GM18867 (cell line): ENCODE results near the gene OSBPL5.
"Not testable (repeated sequence)": the region's sequence is repeated elsewhere in the genome, so short reads cannot be mapped to it uniquely, and the experiment has no call there.

ENCODE experiments used
- ATAC-seq: cut with Tn5 transposase; IDR thresholded peaks from one replicate; pipeline ENCODE4 v1.9.1; 2021; ENCODE audit warnings: mild to moderate bottlenecking, moderate library complexity; ENCODE audit not compliant: unreplicated experiment

OSBPL5 gene

DNA sequence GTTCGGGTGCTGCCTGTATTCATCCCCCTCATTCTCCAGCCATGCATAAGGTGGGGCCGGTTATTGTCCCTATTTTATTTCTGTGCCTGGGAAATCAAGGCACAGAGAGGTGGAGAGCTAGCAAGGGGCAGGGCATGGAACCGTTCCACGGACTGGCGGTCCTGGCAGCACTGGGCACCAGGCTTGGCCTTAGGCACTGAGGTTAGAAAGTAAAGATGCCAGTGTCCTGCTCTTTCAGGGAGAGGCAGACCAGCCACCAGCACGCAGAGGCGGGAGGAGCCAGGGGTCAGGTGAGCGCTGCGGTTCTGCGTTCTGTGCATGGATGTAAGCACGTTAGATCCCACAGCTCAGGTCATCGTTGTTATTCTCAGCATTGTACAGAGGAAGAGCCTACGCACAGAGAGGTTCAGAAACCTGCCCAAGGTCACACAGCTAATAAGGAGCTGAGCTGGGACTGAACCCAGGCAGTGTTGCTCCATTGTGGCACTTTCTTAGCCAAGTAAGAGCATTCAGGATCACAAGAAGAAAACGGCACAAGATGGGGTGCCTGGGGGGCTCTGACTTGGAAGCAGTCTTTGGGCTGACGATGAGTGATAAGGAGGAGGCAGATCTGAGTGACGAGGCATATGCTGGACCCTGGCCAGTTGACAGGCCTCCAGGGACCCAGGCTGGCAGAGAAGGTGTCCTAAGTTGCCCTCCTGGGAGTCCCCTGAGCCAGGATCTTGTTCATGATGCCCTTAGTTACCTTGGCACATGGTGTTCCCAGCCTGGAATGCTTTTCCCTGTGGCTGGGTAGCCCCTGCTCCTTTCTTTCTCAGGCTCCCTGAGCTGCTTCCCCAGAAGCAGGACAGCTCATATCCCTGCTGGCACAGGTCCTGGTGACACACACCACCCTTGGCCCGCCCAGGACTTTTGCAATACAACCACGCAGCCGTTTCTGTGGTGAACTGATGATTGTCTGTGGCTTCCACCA is 41.1 kb downstream of the OSBPL5 start:
- ATAC-seq: no peak

DNA sequence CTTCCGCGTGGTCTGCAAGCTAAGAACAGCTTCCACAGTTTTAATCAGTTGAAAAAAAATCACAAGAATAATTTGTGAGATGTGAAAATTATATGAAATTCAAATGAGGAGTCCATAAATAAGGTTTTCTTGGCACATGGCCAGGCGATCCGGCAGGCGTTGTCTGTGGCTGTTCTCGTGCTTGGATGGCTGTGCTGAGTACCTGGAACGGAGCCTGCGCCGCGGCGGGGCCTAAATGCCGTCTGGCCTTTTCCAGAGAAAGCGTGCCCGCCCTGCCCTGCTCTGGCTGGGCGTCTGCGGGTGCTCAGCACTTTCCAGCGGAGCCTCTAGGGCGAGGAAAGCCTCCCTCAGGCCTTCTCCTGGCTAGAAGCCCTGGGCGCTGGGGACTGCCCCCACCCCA is 41.8 kb downstream of the OSBPL5 start:
- no peak for ATAC-seq

DNA sequence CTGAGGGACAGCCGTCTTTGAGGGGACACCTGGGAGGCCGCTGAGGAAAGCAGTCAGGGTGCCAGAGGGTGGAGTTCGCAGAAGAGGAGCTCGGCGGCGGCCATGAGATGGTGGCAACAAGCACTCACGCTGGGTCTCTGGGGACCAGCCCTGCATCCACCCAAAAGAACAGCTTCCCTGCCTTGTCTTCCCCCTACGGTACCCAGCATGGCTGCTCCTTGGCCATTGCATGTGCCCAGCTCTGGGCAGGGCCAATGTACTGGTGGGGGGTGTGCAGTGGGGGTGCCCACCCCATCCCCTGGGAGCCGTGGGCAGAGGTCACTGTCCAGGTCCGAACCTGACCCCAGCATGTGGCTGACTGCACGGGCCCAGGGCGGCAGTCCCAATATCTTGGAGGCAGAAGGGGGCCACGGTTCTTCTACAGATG is 42.3 kb downstream of the OSBPL5 start:
- ATAC-seq: no peak

DNA sequence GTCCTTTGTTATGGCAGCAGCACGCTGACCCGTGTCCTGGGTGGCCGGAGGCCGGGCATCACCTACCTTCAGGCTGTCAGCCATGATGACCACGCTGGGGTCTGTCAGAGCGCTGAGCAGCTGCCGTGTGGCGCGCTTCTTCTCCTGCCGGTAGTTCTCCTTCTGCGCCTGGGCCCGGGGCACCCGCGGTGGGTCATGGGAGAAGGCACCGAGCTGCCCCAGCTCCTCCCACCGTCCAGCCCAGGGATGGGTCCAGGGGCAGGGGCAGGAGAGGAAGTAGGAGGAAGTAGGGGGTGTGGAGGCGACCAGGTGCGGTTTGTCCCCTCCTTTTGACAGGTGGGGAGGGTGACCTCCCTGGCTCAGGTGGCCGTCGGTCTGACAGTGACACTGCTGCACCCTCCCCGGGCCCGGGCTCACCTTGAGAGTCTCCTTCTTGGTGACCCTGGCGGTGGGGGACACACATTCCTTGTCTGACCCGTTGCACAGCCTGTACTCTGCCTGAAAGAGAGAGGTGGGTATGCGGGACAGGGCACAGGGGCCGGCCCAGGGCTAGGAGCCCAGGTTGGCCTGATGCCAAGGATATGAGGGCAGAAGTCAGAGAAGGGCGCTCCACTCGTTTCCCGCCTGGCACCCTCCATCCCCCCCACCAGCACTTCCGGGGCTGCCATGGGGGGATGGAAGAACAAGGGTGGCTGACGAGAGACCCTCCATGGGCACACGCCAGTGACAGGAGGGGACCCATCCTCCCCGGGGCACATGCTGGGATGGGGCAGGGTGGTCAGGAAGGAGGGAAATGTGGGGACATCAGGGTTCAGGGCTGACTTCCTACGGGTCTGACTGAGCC is 43.0 kb downstream of the OSBPL5 start:
- no peak for ATAC-seq

DNA sequence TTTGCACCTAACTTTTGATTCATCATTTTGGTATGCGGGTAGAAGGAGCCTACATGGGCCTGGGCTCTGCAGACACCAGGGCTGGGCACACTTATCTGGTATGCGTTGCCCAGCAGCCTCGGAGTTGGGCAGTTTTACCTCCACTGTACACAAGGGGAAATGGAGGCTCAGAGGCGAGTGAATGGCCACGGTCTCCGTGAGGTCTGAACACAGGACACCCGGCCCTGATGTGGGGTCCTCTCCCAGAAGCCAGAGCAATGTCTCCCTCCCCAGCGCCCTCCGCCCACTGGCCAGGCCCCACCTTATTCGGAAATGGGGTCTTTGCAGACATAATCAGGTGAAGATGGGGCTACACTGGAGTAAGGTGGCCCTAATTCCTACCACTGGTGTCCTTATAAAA is 43.7 kb downstream of the OSBPL5 start:
- ATAC-seq: no peak

DNA sequence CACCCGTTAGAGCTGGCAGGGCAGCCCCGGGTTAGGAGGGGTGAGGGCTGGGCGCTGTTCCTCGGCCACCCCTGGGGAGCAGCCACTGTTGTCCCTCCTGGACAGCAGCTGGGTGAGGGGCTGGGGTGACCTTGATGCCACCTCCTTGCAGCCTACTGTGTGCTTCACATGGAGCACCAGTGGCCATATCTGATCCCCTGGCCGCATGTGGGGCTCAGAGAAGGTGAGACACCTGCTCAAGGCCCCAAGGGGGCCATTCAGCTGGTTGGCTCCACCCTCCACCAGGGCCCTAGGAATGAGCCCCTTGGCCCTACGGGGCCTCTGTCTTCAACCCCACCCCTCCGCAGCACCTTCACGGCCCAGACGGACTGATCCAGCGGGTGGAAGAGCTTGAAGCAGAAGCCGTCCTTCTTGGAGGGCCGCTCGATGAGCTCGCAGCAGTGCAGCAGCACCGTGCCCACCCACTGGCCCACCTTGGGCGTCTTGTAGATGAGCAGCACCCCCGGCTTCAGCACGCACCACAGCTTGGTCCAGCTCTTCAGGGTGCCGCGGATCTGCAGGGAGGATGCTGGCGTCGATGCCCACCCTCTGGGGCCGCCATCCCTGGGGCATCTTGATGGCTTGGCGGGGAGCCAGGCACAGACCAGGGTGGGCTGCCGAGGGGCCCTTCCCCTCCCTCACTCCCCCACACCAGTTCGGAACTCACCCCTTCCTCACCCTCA is 44.9 kb downstream of the OSBPL5 start:
- no peak for ATAC-seq

DNA sequence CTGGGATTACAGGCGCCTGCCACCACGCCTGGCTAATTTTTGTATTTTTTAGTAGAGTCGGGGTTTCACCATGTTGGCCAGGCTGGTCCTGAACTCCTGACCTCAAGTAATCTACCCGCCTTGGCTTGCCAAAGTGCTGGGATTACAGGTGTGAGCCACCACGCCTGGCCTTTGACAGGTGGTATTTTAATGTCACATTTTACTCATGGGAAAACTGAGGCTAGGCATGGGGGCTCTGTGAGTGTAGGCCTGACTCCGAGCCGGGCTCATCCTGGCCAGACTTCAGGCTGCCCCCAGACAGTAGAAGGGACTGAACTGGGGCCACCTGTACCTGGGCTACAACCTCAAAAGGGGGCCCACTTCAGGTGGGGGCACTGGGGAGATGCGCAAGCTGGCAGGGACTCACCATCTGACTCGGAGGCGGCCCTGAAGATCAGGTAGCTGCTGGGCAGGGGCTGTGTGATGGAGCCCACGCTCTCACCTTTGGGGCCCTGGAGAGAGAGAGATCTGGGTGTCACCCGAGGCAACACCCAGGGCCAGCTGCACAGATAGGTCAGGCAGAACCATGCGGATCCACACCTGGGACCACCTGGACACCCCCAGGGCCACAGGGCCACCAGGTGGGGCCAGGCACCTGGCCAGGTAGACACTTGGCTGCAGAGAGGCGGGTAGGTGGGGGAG is 45.8 kb downstream of the OSBPL5 start:
- ATAC-seq: no peak

DNA sequence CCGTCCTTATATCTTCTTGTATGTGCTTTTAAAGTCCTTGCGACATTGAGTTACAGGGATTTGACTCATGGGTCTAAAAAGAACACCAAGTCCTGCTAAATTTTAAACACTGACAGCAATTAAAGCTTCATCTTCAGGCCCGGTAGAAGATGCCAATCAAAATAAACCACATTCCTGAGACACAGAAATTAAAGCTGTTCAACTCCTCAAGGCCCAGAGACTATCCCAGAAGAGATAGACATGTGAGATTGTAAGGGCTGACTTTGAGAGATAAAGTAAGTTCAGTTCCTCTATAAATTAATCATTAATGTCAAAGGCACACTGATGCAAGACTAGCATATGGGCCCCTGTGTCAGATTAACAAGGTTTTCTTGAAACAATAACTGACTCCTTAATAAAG is 49.8 kb downstream of the OSBPL5 start:
- ATAC-seq: no peak

DNA sequence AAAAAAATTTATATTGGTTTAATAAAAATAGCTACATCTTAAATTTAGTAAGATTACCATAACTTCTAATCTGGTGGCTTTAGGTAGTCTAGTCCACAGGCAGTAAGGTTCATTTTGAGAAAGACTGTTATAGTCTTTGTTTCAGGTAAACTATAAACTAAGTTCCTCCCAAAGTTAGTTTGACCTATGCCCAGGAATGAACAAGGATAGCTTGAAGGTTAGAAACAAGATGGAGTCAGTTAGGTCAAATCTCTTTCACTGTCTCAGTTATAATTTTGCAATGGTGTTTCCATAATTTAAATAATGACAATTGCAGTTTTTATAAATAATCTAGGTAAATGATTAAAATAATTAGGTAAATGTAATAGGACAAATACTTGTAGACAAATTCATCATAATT is 51.4 kb downstream of the OSBPL5 start:
- not testable (repeated sequence) for ATAC-seq

DNA sequence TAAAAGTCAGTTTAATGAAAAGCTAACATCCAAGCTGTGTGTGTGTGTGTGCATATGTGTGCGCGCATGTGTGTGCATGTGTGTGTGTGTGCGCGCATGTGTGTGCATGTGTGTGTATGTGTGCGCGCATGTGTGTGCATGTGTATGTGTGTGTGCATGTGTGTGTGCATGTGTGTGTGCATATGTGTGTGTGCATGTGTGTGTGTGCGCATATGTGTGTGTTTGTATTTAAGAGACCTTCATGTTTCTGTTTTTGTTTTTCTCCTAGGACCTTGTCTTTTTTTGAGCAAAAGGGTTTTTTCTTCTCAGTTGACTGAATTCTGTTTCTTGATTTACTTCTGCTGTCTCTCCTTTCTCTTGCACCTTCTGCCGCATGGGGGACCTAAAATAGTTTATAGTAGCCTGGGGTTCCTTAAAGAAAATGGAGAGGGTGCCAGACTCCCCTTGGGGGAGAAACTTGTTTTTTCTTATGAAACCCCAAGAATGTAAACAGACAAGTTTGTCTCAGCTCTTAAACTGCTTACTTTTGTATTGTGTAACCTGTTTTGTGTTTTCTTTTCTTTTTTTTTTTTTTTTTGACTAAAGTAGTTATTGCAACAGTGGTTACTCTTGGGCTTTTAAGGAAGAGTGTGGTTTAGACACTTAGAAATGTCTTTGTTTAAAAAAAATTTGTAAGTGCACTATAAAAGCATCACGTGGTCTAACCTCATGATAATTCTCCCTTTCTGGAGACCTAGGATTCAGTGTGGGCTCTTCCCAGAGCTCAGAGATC is 53.0 kb downstream of the OSBPL5 start:
- ATAC-seq: no peak

DNA sequence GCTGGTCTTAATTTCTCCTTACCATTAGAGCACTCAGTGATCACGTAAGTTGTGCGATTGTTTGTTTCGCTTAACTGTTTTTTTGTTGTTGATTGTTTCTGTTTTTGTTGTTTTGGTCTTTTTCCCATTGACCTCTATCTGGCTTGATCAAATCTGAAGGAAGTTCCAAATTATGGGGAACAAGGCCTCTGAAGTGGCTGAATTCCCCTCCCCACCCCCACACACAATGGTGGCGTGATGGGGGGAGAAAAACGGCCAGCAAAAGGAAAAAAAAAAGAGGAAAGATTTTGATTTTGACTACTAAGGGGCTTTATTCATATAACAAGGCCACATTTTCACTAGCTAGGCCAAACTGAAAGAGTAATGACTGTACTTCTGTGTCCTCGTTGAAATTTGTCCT is 53.6 kb downstream of the OSBPL5 start:
- ATAC-seq: no peak

DNA sequence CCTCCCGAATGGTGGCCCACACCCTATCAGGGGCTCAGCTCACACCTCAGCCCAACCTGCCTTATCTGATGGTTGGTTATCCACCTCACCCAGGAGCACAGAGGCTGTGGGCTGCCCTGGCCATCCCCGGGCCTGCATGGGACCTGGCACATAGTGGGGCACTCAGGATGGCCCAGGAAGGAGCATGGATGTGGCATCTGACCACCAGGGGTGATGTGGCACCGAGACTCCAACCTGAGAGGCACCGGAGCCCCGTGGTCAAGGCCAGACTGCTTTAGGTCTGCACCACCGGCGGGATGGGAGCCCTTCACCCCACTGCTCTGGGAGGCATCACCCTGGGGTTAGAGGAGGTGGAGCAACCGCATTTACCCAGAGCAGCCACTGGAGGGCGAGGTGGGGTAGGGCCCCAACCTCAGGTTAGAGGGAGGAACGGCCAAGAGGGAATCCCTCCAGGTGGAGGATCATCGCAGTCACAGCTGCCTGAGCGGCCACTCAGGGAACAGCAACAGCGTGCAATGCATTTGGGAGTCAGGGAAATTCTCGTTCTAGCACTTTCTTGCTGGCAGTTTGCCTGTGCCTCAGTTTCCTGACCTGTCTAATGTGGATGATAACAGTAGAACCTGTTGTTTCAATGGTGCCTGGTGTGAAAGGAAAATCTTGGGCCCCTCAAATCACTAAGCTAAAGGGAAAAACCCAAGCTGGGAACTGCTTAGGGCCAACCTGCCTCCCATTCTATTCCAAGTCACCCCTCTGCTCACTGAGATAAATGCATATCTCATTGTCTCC is 55.0 kb downstream of the OSBPL5 start:
- ATAC-seq: no peak

DNA sequence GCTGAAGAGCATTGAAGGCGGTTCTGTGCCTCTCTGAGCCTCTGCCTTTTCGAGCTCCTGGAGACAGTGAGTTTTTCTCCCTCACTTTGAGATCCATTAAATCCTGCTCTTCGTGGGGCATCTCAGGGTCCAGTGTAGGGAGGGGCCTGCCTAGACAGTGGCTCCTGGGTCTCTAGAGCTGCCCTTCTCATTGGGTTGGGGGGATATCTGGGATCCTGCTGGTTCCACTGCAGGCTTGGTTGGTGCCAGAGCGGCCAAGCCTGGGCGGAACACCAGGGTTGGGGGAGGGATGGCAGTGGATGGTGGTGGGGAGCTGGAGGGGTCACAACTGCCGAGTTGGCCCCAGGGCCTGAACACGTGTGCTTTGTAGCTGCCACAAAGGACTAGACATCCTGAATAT is 55.7 kb downstream of the OSBPL5 start:
- no peak for ATAC-seq

DNA sequence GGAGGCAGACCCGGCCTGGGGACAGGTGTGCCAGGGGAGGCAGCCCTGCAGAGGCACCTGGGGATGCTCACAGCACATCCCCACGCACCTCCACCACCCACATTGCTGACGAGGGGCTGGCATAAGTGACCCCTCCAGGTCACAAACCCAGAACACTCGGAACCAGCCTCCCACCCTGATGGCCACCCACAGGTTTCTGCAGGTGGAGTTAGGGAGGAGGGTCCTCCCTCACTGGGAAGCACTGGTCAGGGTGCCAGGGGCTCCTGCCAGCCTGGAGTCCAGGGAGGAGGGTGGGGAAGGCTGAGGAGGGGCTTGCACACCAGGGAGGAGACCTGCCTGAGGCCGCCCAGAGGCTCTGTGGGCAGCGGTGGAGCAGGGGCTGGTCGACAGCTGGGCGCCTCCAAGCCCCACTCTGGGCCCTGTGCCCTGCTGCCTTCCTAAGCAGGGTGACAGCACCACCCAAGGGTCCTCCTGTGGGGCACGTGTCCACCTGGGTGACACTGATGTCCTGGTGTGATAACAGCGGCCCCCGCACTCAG is 56.9 kb downstream of the OSBPL5 start:
- no peak for ATAC-seq

DNA sequence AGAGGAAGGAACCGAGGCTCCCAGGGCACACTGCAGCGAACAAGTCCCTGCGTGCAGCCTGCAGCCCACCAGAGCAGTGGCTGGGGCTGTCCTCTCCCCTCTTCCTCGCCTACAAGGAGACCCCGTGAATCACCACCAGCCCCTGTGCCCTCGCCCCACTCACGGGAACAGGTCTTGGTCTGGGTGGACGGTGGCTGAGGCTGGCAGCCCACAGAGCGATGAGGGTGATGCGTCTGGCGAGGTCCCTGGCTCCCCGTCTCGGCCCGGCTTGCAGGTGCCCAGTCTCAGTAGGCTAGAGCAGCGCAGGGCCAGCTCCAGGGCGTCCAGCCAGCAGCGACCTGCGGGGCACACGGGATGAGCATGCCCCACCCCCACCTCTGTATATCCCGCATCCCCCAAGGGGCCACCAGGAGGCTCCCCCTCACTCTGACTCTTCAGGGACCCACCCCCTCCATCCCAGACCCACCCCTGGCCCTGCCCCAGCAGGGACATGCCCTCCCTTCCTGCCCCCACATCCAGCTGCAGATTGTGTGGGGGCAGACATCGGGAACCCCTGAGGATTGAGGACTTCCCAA is 57.4 kb downstream of the OSBPL5 start:
- ATAC-seq: no peak

DNA sequence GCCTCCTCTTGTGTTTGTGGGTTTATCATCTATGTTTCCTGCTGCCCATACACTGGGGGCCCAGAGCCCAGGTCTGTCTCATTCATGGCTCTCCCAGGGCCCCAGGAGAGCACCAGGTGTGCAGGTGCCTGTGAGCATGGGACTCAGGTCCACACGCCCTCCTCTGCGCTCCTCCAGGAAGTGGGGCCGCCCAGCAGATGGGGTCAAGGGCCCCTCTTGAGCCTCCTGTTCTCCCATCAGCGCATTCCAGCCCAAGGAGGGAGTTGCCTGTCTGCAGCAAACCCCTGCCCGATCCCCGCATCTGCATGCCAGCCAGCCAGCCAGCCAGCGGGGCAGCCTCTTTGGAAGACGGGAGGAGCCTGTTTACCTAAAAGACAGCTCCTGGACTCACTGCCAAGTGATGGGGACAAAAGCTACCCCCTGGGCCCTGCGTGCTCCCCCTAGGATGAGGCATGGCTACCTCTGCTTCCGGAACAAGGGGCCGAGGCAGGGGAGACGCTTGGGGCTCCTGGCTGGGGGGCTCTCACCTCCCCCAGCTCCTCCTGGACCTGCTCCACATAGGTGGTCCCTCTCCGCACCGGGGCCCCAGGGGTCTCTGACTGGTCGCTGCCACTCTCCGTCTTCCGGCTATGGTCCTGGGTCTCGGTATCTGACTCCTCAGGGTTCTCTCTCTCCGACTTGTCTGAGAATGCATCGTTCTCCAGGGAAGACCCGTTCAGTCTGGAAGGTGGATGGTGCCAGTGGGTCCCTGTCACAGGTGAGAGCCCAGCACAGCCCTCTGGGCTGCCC is 58.2 kb downstream of the OSBPL5 start:
- no peak for ATAC-seq
